Endothelial cell of hepatic sinusoid (primary cell): Measurements from ENCODE around the gene CDS2.

ENCODE experiments used
- in situ Hi-C: cut with HindIII; loops from 2 replicates; pipeline ENCODE4 v1.10.0; 2017; ENCODE audit warnings: low sequenced_read_pairs

CDS2 gene

GRCh38 chr20:5205348-5206210, 78.8 kb downstream of the CDS2 start:
- in situ Hi-C loops: no loop called here

GRCh38 chr20:5207138-5207537, 80.3 kb downstream of the CDS2 start:
- in situ Hi-C loops: no loop called here

- in situ Hi-C loops: no loop called here
Observed at GRCh38 chr20:5211803-5212714, 85.3 kb downstream of the CDS2 start.

GRCh38 chr20:5212907-5213487, 86.2 kb downstream of the CDS2 start:
- in situ Hi-C loops: no loop called here

DNA sequence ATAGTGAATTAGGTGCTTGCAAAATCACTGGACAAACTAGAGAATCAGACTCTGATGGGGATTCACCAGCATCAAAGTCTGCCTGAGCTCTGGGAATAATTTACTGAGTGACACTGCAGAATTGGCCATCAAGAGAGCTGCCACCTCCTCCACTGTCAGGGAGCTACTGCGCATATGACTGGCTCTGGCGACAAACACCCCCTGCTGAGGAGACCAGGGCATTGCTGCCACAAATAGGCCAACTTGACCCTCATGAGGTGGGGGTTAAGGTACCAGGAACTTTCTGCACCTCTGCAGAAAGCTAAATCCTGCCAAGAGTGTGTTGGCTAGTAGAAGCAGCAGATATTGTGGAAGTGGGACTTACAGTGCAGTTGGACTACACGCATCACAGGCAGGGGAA, 88.0 kb downstream of the CDS2 start:
- in situ Hi-C loops: no loop called here

GRCh38 chr20:5215672-5216304, 89.0 kb downstream of the CDS2 start:
- in situ Hi-C loops: no loop called here

- in situ Hi-C loops: no loop called here
Observed at GRCh38 chr20:5216663-5217062, 89.9 kb downstream of the CDS2 start.

DNA sequence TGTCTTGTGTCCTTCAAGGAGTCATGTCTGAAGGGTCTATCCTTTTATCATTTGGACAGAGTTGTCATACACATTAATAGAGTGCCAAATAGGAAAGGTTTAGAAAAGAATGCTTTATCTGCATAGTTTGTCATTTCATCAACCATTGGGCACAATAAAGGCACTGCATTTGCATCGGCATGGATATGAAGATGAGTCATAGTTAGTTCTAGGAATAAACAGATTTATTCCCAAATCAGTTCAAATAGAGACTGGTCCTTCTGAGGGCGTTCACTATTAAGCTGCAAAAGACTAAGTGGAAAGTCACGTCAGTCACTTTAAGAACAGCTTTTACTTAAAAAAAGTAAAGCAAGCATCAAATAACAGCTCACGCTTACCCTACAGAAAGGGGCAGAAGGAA, 90.8 kb downstream of the CDS2 start:
- in situ Hi-C loops: no loop called here

- in situ Hi-C loops: no loop called here
Observed at GRCh38 chr20:5220321-5221060, 93.7 kb downstream of the CDS2 start.

DNA sequence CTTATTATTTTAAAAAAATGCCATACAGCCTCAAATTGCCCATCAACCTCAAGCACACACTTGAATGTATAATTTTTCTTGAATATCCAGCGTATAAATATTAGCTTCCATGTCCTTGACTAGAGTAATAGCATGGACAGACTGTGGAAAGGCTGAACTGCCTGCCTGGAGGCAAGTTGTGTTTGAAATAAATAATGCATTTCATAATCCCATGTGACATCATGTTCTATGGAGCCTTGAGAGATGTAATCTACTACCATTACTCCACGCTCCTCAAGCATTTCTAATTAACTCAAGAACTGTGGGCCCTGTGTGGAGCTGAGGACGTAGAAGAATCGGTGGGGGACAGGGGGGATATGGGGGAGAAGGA, 94.2 kb downstream of the CDS2 start:
- in situ Hi-C loops: no loop called here

DNA sequence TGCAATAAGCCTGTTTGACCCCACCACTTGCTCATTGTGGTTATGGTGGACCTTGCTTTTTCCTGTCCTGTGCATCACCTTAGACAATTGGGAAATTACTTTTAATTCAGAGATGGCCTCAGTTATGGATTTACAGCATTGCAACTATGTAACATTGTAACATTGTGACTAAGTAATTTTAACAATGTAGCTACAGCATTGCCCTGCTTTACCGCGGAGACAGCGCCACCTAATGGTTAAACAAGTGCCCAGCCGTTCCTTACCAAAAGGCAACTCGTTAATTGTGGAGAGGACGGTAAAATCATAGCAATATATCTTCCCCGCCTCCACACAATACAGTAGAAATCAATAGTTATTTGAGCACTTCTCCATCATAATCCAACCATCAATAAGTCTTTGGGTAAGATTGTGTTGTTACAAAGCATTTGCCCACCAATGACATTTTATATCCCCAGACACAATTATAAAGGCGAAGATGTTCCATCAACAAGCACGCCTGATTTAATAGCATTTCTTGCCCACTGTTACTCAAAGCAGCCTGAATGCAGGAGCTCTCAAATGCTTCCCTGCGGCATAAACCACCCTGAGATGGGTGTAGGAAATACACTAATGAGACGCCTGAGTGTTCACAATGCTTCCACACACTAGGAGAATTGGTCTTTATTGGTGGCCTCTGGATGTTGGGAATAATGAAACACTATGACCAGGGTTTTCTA, 96.3 kb downstream of the CDS2 start:
- in situ Hi-C loops: no loop called here

DNA sequence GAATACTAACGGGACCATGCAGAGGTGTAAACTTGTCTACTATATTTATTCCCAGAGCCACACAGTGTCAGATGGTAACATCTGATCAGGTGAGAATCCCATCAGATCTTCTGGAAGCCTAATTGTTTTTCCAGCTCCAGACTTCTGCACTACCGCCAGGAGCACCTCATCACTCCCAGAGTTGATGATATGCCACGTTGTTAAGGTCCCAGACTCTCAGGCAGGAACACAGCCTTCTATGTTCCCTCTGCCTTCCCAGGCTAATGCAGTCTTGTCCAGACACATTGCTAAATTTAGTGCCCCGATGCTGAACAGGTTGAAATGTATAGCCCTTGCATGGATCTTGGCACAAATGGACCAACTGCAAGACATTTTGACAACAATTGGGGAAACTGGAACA, 103.7 kb downstream of the CDS2 start:
- in situ Hi-C loops: no loop called here

- in situ Hi-C loops: no loop called here
Observed at GRCh38 chr20:5234158-5234557, 107.3 kb downstream of the CDS2 start.

GRCh38 chr20:5234978-5235377, 108.2 kb downstream of the CDS2 start:
- in situ Hi-C loops: no loop called here
